Right atrium auricular region (tissue), 2 donors: Measurements from ENCODE around the gene BICDL1. TPM values are rescaled to one million over a fixed set of nuclear protein-coding genes. Genes with fewer than 3 reads are reported as not detected.

Experiments
- DNase-seq: peaks from one replicate; pipeline ENCODE4 v3.0.0-alpha.2; 2019; ENCODE audit warnings: low spot score
- H3K27ac ChIP-seq, 2 donors: fragments of 200-600 bp; sonication (generic); 1 replicate in 1 of 2; 2 replicates in 1 of 2; pipeline ENCODE4 v1.5.1; 2016 to 2019
- H3K27me3 ChIP-seq, 2 donors: fragments of 200-600 bp; sonication (generic); one replicate each; pipeline versions ENCODE4 v1.5.1 to v1.6.0; 2017 to 2019
- H3K36me3 ChIP-seq: fragments of 200-600 bp; sonication (generic); one replicate; pipeline ENCODE4 v1.5.1; 2016
- H3K4me1 ChIP-seq, 2 donors: fragments of 200-600 bp; sonication (generic); one replicate each; pipeline versions ENCODE4 v1.5.1 to v1.6.0; 2017 to 2019
- H3K4me3 ChIP-seq, 2 donors: fragments of 200-600 bp; sonication (generic); 1 replicate in 1 of 2; 2 replicates in 1 of 2; pipeline ENCODE4 v1.5.1; 2017 to 2019; ENCODE audit warnings: mild to moderate bottlenecking in 1 of 2, moderate library complexity in 1 of 2
- H3K9me3 ChIP-seq, 2 donors: fragments of 200-600 bp; sonication (generic); one replicate each; pipeline ENCODE4 v1.5.1; 2019
- CTCF ChIP-seq, 2 donors: fragments of 200-600 bp; sonication (generic); IDR thresholded peaks; one replicate each; pipeline ENCODE4 v1.5.1; 2019; ENCODE audit warnings: antibody characterized with exemption in 2 of 2
- total RNA-seq, 2 donors: library from RNA; depleted of rRNA; stranded (reverse); fragments of >200 nt; gene quantifications; one replicate each; pipeline ENCODE4 v1.1.0, GENCODE V29; 2016

BICDL1 gene
- total RNA-seq, 2 donors from 2014 or later: 9.8 to 47.2 TPM

GRCh38 chr12:120061575-120062214 is 72.7 kb downstream of the BICDL1 start:
- Histone ChIP-seq H3K9me3 (no peaks in the 10 kb centered on the region), H3K36me3 (no peaks in the 10 kb centered on the region), H3K4me3 (no peak overlapping the region), H3K4me1 (peaks cover 0 to 5% of the 10 kb centered on the region in 2 donors), H3K27ac (no peak overlapping the region), H3K27me3 (no peaks in the 10 kb centered on the region)
- TF ChIP-seq CTCF (IDR thresholded peaks at IDR 0.05): no peak
- no peak for DNase-seq

- Histone ChIP-seq H3K27ac (no peak overlapping the region), H3K4me1 (peaks cover 0 to 5% of the 10 kb centered on the region in 2 donors), H3K36me3 (no peaks in the 10 kb centered on the region), H3K4me3 (no peak overlapping the region), H3K9me3 (no peaks in the 10 kb centered on the region), H3K27me3 (no peaks in the 10 kb centered on the region)
- no peak for DNase-seq
- TF ChIP-seq CTCF (IDR thresholded peaks at IDR 0.05): no peak
These were observed 74.0 kb downstream of the BICDL1 start for GRCh38 chr12:120062976-120063579.

GRCh38 chr12:120064054-120064940 is 75.3 kb downstream of the BICDL1 start:
- TF ChIP-seq CTCF (IDR thresholded peaks at IDR 0.05): no peak

GRCh38 chr12:120065472-120065871 is 76.4 kb downstream of the BICDL1 start:
- no peak overlapping the region for H3K4me3 ChIP-seq
- TF ChIP-seq CTCF (IDR thresholded peaks at IDR 0.05): no peak
- H3K9me3 ChIP-seq: no peaks in the 10 kb centered on the region
- H3K4me1 ChIP-seq: peaks cover 0 to 5% of the 10 kb centered on the region in 2 donors
- no peak overlapping the region for H3K27ac ChIP-seq
- no peak for DNase-seq
- H3K36me3 ChIP-seq: no peaks in the 10 kb centered on the region
- H3K27me3 ChIP-seq: no peaks in the 10 kb centered on the region

More at GRCh38 chr12:120064054-120064940, 75.3 kb downstream of the BICDL1 start:
- DNase-seq: no peak
- Histone ChIP-seq H3K4me1 (peaks cover 0 to 5% of the 10 kb centered on the region in 2 donors), H3K4me3 (no peak overlapping the region), H3K27ac (no peak overlapping the region), H3K9me3 (no peaks in the 10 kb centered on the region), H3K36me3 (no peaks in the 10 kb centered on the region), H3K27me3 (no peaks in the 10 kb centered on the region)

- peaks cover 0 to 5% of the 10 kb centered on the region in 2 donors for H3K4me1 ChIP-seq
- H3K27me3 ChIP-seq: no peaks in the 10 kb centered on the region
- DNase-seq: no peak
- H3K9me3 ChIP-seq: no peaks in the 10 kb centered on the region
- no peak overlapping the region for H3K27ac ChIP-seq
- no peak for TF ChIP-seq CTCF (IDR thresholded peaks at IDR 0.05)
- H3K36me3 ChIP-seq: no peaks in the 10 kb centered on the region
- no peak overlapping the region for H3K4me3 ChIP-seq
These were observed 77.3 kb downstream of the BICDL1 start for GRCh38 chr12:120066341-120066740.
